Hypothalamus (tissue), 51 donors: ENCODE data around the gene CHST7.

Source experiments
- DNase-seq, 51 donors: peaks; one replicate each; lab custom pipeline; 2025; lab: John Stamatoyannopoulos, UW

CHST7 gene

DNA sequence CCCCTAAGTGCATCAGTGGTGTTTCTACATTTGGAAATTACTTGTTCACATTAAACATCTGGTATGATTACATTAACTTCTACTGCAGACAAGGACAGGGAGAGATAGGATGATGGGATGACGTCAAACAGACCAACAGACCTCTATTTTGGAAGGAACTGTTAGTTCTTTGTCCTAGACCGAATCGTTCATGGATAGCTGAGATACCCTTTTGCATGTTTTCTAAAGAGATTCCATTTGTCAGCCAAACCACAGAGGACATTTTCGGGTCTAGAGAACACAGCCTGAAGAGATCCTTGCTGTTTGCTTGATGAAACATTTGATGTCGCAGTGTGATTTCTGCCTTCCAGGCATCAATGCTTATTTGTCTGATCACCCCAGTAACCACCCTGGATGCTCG, 27.7 kb downstream of the CHST7 start:
- no peak for DNase-seq

DNA sequence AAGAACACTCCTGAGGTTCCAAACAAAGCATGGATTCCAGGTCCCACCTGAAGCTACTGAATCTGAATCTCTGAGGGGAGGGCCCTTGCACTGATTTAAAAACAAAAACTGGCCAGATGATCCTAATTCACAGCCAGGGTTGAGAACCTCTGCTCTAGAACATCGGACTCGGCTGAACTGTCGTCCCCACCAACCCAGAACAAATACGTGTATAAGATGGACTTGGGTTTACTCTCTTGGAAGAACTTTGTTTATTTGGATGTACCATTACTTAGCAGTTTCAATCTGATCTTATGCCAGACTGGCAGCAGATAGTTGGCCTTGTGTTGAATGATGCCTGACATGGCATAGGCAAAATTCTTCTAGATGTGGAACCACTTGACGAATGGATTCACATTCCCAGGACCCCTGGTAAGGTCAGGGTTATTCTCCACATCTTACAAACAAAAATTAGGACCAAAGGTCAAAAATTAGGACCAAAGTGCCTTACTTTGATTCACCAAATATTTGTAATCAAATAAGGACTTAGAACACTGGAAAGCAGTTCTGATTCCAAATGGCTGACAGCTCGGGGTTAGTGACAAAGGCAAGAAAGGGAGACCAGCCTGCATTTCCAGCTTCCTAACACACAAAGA, 29.0 kb downstream of the CHST7 start:
- DNase-seq, result no peak

DNA sequence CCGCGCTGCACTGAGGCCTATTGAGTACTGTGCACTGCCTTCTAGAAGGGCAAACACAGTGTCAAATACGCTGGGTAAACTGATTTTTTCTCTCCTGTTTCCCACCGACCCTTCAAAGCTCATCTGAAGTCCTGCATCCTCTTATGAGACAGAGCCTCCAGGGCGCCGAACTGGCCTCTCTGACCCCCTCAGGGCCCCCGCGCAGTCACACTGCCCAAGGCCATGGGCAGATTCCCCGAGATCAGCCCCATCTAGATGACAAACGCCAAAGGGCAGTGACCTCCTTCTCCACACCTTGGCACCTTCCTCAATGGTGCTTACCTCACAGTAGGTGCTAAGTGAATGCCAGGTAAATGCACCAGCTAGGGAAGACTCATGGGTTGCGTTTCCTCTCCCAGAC, 34.4 kb downstream of the CHST7 start:
- DNase-seq, result no peak

DNA sequence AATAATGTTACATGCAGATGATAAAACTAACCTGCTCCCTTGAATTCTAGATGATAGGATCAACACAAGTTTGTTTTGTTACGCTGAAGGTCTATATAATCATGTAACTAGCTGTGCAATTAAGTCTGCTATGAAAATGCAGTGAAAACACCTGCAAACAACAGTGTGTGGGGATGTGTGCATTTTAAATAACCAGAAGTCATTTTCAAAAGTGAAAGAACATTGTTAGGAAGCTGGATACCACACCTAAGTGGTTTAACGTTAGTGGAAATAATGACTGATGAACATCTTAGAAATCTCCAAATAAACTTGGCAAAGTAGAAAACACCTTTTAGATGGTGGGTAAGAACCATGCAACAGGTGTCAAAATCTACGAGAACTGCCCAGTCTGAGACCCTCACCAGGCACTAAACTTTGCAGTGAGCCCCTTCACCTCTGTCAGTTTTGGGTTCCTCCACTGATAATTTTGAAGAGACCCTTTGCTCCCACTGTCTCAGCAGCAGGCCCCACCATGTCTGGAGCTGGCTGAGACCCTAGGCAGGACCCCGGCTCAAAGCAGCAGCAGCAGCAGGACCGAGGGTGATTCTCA, 36.6 kb downstream of the CHST7 start:
- DNase-seq, result no peak

DNA sequence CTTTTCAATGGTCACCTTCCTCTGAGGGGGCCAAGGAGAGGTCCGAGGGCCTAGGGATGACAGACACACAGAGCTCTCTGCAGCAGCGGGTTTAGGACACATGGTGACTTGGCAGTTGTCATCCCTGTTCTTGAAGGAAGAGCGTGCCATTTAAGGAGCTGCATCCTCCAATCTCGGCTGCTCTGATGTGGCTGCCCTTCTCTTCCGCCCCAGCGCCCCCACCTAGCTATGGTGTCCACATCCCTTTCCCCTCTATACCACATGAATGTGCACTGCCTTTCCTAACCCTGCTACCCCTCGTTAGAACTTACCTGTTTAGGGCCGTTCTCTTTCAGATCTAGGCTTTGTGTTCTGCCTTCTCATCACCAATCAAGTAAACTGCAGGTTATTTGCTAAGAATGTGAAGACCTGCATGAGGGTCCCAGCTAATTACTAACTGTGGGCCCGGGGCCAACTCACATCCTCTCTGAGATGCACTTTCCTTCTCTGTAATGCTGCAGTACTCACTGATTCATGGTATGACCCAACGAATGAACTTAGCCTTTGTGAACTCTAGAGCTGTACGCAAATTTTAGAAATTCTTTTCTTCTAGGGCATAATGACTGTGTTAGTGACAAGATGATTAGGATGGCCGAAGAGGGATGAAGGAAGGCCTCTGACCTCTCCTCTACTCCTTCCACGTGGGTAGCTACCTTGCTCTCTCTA, 38.2 kb downstream of the CHST7 start:
- DNase-seq, result no peak

DNA sequence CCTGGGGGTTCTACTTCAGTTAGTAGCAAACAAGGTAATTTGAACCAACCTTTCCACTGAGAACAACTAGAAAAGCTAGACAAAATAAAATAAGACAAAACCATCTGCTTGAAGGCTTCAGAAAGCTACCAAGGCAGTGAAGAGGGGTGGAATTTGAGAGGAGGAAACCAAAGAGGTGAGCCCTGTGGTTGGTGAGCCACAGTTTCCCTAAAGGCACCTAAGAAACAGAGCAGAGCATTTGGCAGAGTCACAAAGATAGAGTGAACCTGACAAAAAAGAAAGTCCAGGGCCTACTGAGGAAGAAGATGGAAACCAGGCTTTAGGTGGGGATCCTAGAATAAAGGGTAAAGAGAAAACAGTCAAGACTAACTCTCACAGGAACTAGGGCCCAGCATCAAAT, 44.3 kb downstream of the CHST7 start:
- DNase-seq, result no peak

DNA sequence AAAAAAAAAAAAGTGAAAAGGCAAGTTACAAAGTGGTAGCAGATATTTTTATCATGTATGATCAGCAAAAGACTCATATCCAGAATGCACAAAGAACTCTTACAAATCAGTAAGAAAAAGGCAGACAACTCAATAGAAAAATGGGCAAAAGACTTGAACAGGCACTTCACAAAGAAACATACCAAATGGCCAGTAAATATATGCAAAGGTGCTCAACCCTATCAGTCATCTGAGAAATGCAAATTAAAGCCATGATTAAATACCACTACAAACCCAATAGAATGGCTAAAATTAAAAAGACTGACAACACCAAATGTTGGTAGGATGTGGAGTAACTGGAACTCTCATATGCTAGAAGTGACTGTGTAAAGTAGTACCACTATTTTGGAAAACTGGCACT, 45.4 kb downstream of the CHST7 start:
- no peak for DNase-seq

DNA sequence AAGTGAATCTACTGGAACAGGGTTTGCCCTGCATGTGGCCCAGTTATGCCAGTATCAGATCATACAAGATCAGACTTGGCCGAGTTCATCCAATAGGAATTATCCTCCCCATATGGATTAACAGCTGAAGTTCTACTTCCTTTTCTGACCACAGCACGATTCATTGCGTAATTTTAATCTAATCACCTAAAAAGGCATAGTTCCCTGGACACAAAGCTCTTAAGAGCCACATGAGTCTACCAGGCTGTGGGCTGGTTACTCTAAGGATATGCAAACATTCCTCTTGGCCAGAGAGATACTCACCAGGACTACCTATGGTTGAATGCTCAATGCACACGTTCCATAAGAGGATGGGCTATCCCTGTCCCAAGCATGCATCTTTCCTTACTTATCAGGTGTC, 46.9 kb downstream of the CHST7 start:
- DNase-seq, result no peak

DNA sequence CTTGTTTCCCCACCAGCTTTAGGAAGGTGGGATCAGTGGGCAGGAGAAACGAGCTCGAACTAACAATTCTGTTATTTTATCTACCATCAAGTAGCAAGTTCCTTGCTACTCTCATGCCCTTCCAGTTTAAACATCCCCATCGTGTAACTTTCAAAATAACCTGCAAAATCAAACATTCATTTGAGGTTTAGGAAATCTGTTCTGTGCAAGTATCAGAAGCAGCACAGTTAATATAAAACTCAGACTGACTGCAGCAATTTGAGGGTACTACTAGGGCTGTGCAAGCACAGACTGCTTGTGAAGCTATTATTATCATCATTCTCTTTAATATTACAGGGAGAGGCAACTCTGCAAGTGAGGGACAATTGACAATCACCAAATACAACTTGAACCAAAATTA, 48.0 kb downstream of the CHST7 start:
- DNase-seq, result no peak

DNA sequence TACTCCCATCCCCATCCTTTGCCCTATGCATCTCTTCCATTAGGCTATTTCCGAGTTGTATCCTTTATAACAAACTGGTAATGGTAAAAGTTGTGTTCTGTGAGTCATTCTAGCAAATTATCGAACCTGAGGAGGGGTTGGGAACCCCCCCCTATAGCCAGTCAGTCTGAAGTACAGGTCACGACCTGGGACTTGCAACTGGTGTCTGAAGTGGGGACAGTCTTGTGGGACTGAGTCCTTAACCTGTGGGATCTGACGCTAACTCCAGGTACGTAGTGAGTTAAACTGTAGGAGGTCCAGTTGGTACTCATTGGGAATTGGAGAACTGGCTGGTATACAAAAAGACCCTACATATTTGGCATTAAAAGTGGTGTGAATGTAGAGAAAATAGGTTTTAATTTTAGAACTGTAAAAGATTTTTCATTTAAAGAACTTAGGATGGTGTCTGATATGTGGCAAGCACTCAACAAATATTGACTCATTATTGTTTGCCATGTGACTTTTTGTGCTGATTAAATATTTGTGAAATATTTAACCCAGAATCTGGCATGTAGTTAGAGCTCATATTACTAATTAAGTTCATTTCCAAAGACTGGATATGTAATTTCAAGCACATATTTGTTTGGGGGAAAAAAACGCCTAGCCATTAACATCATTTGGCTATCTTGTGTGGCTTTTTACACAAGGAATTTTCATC, 50.7 kb downstream of the CHST7 start:
- no peak for DNase-seq

DNA sequence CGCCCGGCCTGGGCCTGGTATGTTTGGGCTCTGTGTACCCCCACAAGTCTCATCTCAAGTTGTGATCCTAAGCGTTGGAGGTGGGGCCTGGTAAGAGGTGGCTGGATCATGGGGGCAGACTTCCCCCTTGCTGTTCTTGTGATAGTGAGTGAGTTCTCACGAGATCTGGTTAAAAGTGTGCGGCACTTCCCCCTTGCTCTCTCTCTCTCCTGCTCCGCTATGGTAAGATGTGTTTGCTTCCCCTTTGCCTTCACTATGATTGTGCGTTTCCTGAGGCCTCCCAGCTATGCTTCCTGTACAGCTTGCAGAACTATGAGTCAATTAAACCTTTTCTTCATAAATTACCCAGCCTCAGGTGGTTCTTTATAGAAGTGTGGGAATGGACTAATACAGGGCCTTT, 53.0 kb downstream of the CHST7 start:
- DNase-seq, result peak in 1 of 51 donors; percentile 1

DNA sequence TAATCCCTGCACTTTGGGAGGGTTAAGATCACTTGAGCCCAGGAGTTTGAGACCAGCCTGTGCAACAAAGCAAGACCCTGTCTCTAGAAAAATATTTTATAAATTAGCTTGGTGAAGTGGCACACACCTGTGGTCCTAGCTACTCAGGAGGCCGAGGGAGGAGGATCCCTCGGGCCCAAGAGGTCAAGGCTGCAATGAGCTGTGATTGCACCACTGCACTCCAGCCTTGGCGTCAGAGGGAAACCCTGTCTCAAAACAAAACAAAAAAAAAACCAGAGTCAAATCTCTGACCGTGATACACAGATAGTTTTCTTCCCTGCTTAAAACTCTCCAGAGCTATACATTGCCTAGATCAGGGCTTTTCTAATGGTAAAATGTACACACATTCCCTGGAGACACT, 53.5 kb downstream of the CHST7 start:
- no peak for DNase-seq

DNA sequence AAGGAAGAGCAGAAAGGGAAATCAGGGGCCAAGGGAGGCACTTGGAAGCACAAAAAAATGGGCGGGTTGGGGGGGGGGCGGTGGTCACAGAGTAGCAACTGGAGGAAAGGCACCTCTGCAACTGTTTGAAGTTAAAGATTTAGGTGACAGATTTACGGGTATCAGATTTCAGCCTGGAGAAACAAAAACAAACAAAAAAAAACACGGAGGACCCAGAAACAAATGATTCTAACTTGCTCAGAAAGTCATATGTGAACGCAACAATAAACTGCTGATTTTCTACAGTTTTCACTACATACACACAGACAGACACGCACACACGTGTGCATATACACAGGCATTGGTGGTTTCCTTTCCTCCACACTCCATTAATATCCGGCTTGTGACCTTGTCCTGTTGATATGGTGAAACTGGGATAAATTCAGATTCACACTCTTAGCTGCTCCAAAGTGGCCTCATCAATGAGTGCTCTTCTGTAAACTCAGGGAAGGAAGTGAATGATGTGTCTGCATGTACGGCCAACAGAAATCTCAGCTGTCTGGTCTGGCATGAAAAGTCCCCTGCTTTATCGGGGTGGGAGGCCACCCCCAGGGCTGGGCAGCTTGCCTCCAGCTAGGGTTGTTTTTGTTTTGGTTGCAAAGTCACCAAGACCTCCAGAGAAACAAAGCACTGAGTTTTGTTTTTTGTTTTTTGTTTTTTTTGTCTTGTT, 54.3 kb downstream of the CHST7 start:
- no peak for DNase-seq

DNA sequence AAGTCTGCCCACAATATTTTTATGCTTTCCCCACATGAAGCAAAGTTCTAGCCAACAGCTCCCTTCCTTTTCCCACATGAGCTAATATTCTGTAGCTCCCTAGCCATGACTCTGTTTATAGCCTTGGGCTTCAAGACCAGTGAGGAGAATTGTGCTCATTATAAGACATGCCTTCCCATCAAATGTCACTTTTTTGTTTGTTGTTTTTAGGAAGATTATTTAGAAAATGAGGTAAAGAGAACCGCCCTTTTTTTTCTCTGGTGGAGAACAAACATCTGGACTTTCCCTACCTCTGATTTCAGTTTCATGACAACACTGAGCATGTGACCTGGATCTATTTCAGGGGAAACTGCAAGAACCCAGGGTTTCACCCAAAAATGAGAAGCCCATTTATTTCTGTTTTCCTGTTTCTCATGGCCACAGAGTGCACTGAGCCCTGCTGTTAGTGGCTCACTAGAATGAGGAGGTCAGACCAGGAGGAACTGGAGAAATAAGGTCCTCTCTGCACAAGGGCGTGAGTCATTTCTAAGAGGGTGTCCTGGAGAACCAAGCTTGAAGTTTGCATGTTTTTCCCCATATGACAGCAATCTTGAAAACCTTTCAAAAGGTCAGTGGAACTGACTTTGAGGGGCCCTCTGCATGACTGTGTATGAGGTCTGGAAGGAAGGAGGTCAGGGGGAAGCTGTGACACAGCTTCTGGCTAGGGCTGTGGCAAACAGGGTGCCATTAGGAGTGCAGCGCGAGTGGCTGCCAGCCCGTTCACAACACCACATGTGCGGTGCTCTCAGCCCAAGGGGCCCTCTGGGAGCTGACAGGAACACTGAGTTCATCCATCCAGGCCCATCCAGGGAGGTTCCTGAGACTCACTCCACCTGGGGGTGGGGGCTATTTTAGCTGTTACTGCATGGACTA, 55.2 kb downstream of the CHST7 start:
- peak in 1 of 51 donors; percentile 2 for DNase-seq

DNA sequence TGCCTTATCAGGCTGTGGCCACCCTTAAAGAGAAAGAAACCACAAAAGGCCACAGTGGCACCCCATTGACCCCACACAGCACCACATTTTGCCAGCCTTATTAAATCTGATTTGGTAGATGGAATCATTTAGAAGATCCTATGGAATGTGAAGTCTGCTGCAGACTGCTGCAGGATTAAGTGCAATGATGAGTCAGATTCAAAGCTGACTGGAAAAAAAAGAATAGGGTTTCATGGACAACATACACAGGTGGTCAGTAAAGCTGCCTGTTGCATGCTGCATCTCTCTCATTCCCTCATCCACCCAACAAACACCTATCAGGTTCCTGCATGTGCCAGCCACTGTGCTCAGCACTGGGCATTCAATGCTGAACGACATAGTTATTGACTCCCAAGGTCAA, 56.6 kb downstream of the CHST7 start:
- DNase-seq, result no peak

DNA sequence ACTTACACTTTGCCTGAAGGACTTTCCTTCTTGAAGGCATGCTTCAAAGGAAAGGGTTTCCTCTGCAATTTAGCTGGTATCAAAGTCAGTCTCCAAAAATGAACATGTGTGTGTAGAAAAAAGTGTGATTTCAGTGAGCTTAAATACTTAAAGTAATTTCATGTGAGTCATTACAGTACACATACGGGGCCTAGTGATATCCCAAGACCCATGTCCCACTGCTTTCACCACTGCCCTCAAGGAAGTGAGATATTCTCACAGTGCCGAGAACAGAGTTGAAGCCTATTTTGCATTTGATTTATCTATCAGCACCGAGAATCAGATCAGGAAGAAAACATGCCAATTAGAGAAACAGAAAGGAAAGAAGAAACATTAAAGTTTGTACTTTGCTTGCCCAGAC, 61.0 kb downstream of the CHST7 start:
- DNase-seq, result no peak

DNA sequence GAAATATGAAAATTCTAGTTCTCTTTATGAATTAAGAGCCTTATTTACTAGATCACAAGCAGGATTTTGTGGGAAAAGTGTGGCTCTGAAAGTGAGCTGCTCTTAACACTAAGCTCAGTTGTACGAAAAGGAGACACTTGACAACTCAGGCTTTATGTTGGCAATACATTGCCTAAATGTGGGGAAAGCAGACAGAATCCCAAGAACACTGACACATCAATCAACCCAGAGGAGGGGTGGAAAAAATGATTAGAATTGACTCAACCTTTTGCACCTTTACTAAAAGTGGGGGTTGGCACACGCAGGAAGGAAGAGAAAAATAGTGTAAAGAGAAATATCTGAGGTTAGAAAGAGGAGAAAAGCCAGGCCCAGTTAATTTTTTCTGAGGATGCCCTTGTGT, 61.6 kb downstream of the CHST7 start:
- no peak for DNase-seq

DNA sequence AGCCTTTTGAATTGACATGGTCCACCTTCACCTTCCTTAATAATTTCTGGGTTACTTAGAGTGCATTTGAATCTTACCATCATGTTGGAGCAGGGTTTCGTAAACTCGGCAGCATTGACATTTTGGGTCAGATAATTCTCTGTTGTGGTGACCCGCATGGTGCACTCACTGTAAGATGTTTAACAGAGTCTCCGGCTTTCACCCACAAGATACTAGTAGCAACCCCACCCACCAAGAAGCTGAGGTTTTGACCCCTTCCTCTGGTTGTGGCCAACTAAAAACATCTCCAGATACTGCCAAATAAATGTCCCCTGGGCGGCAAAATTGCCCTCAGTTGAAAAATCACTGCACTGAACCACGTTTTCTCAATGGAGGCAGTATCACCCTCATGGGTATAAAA, 62.7 kb downstream of the CHST7 start:
- DNase-seq, result no peak

DNA sequence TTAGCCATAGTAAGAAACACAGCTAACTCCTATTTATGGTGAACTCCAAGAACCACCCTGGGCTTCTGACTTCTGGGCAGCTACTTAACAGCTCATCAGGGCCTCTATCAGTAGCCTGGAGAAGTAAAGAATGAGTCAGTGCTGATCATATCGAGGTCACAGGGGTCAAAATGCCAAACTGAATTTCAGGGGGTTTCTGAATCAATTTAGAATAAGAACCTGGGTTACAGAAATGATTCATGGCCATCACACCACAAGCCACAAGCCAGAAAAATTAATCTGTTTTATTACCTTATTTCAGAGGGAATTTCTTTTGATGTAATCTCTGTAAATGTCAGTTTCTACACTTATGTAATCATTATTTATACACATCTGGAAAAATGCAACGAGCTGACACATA, 64.4 kb downstream of the CHST7 start:
- no peak for DNase-seq

DNA sequence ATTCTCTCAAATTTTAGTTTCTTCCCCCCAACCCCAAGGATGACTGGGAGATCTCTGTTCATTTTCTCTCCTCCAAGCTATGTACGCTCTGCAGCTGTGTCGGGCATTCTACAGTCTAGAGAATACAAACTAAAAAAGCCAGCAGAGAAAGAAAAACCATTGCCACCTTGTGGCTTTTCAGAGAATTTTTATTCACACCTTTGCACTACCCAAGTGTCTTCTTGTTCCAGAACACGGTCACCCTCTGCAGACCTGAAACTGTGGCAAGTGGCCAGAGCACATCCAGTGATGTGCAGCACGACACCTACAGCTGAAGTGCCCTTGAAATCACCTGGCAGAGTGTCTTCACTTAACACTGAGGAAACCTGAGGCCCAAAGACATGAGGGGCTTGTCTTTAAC, 68.6 kb downstream of the CHST7 start:
- no peak for DNase-seq
